PC-3 (cell line): ENCODE results near the gene CCL4.

Source experiments
- EZH2 ChIP-seq: fragments of 300-600 bp; sonication (generic); IDR thresholded peaks from one replicate; pipeline ENCODE4 v1.6.1; 2017; ENCODE audit warnings: antibody characterized with exemption, mild to moderate bottlenecking, low read length; ENCODE audit not compliant: unreplicated experiment
- TF ChIP-seq, protein P1 (sequence below): fragments of 300-600 bp; sonication (generic); conservative IDR thresholded peaks from 2 replicates; pipeline ENCODE4 v1.5.1; 2017; ENCODE audit warnings: antibody characterized with exemption, low read depth, mild to moderate bottlenecking, low read length

DNA sequence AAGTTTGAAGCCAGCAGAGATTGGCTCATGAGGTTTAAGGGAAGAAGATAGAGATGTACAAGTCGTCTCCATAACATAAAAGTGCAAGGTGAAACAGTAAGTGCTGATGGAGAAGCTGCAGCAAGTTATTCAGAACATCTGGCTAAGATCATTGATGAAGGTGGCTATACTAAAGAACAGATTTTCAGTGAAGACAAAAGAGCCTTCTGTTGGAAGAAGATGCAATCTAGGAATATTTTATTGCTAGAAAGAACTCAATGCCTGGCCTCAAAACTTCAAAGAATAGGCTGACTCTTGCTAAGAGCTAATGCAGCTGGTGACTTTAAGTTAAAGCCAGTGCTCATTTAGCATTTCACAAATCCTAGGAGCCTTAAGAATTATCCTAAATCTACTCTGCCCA lies 26.0 kb downstream of the CCL4 start:
- TF ChIP-seq, protein P1, sequence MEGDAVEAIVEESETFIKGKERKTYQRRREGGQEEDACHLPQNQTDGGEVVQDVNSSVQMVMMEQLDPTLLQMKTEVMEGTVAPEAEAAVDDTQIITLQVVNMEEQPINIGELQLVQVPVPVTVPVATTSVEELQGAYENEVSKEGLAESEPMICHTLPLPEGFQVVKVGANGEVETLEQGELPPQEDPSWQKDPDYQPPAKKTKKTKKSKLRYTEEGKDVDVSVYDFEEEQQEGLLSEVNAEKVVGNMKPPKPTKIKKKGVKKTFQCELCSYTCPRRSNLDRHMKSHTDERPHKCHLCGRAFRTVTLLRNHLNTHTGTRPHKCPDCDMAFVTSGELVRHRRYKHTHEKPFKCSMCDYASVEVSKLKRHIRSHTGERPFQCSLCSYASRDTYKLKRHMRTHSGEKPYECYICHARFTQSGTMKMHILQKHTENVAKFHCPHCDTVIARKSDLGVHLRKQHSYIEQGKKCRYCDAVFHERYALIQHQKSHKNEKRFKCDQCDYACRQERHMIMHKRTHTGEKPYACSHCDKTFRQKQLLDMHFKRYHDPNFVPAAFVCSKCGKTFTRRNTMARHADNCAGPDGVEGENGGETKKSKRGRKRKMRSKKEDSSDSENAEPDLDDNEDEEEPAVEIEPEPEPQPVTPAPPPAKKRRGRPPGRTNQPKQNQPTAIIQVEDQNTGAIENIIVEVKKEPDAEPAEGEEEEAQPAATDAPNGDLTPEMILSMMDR: no peak
- TF ChIP-seq EZH2: no peak
